GM12873 (cell line): Measurements from ENCODE around the gene RSPRY1.

Experiments
- TF ChIP-seq, protein P1 (sequence below): IDR thresholded peaks from 2 replicates; pipeline ENCODE4 v1.5.1; 2012; ENCODE audit warnings: low read depth, mild to moderate bottlenecking, moderate library complexity, low read length, control low read depth; ENCODE audit not compliant: insufficient read depth; ENCODE audit errors: missing control alignments

RSPRY1 gene

DNA sequence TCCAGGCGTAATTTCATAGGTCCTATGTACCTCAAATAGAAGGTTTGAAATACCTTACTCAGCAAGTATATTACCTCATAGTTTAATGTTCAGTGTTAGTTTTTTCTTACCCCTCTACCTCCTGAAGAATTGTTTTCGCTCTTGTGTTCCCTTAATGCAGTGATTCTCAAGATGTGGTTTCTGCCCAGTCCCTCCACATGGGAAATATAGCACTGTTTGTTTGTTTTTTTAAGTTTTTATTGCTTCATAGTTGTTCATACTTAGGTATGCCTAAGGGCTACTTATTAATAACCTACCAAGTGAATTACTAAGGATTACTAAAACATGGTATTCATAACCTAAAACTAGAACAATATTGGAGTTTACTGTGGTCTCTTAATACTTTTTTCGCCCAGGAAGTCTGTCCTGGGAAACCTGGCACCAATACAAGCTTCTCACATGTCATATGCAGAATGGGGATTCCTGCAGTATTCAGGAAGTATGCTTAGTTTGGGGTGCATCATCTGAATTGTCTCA is 5.0 kb downstream of the RSPRY1 start:
- TF ChIP-seq, protein P1, sequence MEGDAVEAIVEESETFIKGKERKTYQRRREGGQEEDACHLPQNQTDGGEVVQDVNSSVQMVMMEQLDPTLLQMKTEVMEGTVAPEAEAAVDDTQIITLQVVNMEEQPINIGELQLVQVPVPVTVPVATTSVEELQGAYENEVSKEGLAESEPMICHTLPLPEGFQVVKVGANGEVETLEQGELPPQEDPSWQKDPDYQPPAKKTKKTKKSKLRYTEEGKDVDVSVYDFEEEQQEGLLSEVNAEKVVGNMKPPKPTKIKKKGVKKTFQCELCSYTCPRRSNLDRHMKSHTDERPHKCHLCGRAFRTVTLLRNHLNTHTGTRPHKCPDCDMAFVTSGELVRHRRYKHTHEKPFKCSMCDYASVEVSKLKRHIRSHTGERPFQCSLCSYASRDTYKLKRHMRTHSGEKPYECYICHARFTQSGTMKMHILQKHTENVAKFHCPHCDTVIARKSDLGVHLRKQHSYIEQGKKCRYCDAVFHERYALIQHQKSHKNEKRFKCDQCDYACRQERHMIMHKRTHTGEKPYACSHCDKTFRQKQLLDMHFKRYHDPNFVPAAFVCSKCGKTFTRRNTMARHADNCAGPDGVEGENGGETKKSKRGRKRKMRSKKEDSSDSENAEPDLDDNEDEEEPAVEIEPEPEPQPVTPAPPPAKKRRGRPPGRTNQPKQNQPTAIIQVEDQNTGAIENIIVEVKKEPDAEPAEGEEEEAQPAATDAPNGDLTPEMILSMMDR: no peak

DNA sequence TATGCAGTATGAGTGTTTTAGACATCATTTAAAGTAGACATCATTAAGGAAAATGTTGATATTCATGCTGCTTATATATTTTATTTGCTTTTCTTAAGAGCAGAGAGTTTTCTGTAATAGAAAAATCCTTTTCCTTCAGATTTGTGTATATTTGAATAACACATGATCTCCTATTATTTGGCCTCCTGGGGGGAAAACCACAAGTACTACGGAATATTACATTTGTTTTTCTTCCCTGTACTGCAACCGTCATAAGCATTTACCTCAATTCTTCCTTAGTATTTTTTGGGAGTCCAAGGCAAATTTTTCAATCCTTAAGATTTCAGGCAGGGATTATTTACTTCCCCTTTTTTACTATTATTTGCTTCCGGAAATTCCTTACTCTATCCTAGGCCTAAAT is 6.0 kb downstream of the RSPRY1 start:
- TF ChIP-seq, protein P1: no peak

DNA sequence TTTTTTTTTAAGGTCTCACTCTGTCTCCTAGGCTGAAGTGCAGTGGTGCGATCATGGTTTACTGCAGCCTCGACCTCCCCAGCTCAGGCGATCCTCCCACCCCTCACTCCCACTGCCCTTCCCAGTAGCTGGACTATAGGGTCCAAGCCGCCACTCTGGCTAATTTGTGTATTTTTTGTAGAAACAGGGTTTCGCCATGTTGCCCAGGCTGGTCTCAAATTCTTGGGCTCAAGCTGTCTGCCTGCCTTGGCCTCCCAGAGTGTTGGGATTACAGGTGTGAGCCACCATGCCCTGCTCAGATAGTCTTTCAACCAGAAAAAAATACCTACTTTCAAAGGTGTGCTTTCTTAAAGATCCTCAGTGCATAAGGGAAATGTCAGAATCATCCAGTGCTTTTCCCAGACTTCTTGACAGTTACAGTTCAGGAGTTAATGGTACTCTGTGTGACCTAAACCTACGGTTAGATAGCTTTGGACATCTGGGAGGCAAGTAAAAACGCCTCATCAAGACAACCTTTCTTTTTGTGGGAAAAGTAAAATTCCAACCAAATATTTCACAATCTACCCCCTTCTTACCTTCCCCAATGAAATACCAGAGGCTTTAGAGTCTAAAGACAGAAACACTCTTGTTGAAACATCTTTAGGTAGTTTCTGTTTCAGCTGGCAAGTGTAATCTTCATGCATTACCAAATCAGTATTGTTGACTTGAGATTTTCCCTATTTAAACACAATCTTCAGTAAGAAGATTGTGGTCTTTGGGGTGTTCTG is 6.8 kb downstream of the RSPRY1 start:
- TF ChIP-seq, protein P1: no peak

DNA sequence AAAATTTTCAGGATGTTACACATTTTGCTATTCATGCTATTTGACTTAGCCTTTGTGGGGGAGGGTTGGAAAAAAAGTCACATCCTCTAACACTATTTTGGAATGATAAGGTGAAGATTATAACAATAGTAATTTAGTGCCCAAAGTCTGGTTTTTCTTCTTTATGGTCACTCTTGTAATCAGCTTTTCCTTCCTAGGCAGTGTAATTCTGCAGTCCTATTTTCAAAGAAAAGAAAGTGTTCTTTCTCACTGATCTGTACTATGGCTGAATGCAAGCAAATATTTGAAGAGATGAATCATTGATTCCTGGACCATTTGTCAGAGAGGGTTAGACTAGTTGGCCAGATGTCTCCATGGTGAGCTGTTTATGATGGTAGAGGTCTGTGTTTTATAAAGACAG is 8.4 kb downstream of the RSPRY1 start:
- TF ChIP-seq, protein P1: no peak

DNA sequence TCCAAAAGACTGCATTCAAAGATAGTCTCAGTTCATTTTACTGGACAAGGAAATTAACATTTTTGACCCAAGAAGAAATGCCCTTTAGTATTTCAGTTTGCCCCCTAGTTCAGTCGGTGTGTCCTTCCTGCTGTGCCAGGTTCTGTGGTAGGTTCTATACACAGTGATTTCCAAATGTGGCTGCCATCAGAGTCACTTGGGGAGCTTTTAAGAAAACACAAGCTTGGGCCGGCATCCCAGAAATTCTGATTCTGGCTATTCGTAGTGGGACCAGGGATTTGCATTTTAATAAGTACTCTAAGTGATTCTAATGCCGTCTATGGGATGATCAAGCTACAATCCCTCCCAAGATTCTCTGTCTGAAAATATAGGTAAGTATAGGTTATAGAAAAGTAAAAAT is 10.2 kb downstream of the RSPRY1 start:
- TF ChIP-seq, protein P1: no peak

DNA sequence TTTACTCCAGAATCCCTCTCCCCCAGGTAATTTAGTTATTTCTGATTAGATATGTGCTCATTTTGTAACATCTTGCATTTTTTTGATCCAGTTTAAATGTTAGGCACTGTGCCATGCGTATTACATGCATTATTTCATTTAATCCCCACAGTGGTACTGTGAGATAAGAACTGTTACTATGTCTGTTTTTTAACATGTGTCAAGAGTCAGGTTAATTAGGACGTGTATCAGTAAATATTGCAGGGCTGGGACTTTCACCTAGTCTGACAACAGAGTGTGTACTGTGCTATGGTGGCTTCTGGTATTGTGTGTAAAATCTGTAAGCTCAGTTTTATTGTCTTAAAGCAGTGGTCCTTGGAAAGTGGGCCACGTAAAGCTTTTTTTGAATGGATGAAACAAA is 10.6 kb downstream of the RSPRY1 start:
- TF ChIP-seq, protein P1: no peak

DNA sequence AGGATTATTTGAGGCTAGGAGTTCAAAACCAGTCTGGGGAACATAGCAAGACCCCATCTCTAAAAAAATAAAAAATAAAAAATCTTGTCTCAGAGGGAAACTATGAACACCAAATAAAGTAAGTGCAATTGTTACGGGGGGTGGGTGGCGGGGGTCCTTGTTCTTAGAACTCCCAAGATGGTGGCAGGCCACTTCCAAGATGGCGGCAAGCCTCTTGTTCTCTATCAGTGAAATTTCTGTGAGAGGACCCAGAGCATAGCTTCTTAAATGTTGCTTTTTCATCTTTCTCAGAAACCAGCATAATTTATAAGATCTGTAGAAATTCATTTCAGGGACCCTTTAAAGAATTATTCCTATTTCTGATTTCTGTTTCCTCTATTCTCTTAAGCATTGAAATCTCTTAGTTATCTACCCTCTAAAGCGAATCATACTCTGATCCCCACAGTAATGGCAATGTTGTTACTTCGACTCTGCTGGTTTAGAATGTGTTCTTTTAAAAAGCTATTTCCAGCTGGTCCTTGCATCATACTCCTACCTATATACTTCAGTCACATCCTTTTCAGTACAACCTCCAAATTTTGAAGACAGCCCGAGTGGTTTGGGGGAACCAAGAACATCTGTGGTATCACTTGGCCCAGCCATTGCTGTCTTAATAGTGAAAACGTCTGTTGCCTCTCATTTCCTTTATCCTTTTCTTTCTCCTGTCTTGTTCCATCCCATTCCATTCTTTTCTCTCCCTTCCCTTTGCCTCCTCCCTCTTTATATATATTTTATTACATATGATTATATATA is 16.2 kb downstream of the RSPRY1 start:
- TF ChIP-seq, protein P1: no peak
